Measurements from ENCODE around the gene HOXB2. TPM values are rescaled to one million over a fixed set of nuclear protein-coding genes. Genes with fewer than 3 reads are reported as not detected.
A peak's percentile ranks its signal among the peaks of the same experiment; 100 is the strongest.

Gene HOXB2
- total RNA-seq, 1 experiment from 2014 or later: 34.5 TPM

DNA sequence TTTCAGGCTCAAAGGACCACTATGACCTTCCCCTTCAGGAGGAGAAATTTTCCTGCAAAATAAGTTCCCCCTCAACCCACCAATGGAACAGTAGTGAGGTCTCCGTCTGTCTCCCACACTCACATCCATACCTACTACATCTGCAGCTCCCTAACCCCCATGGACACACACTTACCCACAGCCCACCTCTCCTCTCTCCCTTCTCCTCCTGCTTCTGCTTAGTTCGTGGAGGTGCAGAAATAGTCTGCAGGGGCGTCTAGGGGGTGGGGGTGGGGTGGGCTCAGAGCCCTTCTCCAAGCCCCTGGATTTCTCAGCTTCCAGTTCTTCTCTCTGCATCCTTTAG, 24.3 kb upstream of the HOXB2 start:
- intact Hi-C loops (cut with micrococcal nuclease; ENCODE audit: unreplicated experiment): no loop called here
- TF ChIP-seq EZH2 (IDR thresholded peaks at IDR 0.05; ENCODE audit: borderline replicate concordance, low read depth, low read length, poor library complexity, severe bottlenecking): no peak
- TF ChIP-seq, protein P1, sequence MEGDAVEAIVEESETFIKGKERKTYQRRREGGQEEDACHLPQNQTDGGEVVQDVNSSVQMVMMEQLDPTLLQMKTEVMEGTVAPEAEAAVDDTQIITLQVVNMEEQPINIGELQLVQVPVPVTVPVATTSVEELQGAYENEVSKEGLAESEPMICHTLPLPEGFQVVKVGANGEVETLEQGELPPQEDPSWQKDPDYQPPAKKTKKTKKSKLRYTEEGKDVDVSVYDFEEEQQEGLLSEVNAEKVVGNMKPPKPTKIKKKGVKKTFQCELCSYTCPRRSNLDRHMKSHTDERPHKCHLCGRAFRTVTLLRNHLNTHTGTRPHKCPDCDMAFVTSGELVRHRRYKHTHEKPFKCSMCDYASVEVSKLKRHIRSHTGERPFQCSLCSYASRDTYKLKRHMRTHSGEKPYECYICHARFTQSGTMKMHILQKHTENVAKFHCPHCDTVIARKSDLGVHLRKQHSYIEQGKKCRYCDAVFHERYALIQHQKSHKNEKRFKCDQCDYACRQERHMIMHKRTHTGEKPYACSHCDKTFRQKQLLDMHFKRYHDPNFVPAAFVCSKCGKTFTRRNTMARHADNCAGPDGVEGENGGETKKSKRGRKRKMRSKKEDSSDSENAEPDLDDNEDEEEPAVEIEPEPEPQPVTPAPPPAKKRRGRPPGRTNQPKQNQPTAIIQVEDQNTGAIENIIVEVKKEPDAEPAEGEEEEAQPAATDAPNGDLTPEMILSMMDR (conservative IDR thresholded peaks at IDR 0.05; ENCODE audit: low read depth, low read length): no peak
- Histone ChIP-seq H3K27me3 (replicated peaks; ENCODE audit: insufficient read depth, low read depth, low read length, poor library complexity) (no peaks in the 10 kb centered on the region), H3K4me1 (ENCODE audit: insufficient read depth, low read length, poor library complexity, severe bottlenecking) (peaks cover 64% of the 10 kb centered on the region), H3K9me3 (ENCODE audit: low read depth, low read length, poor library complexity, severe bottlenecking) (no peaks in the 10 kb centered on the region), H3K36me3 (ENCODE audit: insufficient read depth, low read length, poor library complexity, severe bottlenecking) (no peaks in the 10 kb centered on the region), H3K27ac (ENCODE audit: low read depth, low read length, poor library complexity, severe bottlenecking) (peak overlapping the region; percentile 29), H3K4me3 (ENCODE audit: low read depth, low read length, poor library complexity, severe bottlenecking) (peak overlapping the region; percentile 48)
- POLR2A ChIA-PET (ENCODE audit: low non-redundant PET): interaction anchor here (0.6 kb wide), 1 partner anchor 306 kb away, joined by 3 read pairs; no protein-coding TSS in a partner anchor
- BruUV-seq (replicated peaks): no TSS peak
- CTCF ChIA-PET: no interaction called here
- DNase-seq (ENCODE audit: low spot score): no peak

DNA sequence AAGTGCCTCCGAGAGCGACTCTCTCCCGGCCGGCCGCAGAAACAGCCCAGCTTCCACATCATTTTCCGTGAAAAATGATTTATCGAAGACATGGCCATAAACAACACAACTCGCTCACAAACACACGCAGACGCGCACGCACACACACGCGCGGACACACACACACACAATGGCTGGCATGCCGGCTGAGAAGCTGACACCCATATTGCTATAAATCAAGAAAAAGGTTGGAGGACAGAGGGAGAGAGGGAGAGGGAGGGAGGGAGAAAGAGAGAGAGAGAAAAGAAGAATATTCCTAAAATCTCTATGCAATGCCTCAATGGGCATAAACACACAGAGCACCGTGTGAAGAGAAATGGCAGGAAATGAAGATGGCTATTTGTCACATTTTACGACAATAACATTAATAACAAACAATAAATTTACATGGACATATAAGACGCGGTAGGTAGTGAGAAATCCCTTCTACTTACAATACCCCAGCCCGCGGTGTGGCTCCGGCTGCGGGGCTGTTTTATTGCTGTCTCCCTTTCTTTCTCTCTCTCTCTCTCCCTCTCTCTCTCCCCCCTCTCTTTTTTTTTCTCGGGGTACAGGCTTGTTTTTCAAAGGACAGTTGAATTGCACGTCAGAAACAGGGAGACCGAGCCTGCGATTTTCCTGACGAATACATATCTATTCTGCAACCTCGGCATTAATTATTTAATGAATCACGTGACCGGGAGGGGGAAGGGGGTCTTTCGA, 23.8 kb upstream of the HOXB2 start:
- CTCF ChIA-PET: no interaction called here
- POLR2A ChIA-PET (ENCODE audit: low non-redundant PET): interaction anchor here (0.6 to 0.7 kb wide), 2 partner anchors 72 to 305 kb away, joined by 3 to 6 read pairs; no protein-coding TSS in a partner anchor
- no peaks in the 10 kb centered on the region for H3K27me3 ChIP-seq (replicated peaks; ENCODE audit: insufficient read depth, low read depth, low read length, poor library complexity)
- H3K4me3 ChIP-seq (ENCODE audit: low read depth, low read length, poor library complexity, severe bottlenecking): peak overlapping the region; percentile 48
- peaks cover 63% of the 10 kb centered on the region for H3K4me1 ChIP-seq (ENCODE audit: insufficient read depth, low read length, poor library complexity, severe bottlenecking)
- no peaks in the 10 kb centered on the region for H3K36me3 ChIP-seq (ENCODE audit: insufficient read depth, low read length, poor library complexity, severe bottlenecking)
- no peak for TF ChIP-seq EZH2 (IDR thresholded peaks at IDR 0.05; ENCODE audit: borderline replicate concordance, low read depth, low read length, poor library complexity, severe bottlenecking)
- TF ChIP-seq, protein P1 (conservative IDR thresholded peaks at IDR 0.05; ENCODE audit: low read depth, low read length): no peak
- no peaks in the 10 kb centered on the region for H3K9me3 ChIP-seq (ENCODE audit: low read depth, low read length, poor library complexity, severe bottlenecking)
- H3K27ac ChIP-seq (ENCODE audit: low read depth, low read length, poor library complexity, severe bottlenecking): peak overlapping the region; percentile 29
- no TSS peak for BruUV-seq (replicated peaks)
- peak; percentile 52 for DNase-seq (ENCODE audit: low spot score)
- intact Hi-C loops (cut with micrococcal nuclease; ENCODE audit: unreplicated experiment): no loop called here

DNA sequence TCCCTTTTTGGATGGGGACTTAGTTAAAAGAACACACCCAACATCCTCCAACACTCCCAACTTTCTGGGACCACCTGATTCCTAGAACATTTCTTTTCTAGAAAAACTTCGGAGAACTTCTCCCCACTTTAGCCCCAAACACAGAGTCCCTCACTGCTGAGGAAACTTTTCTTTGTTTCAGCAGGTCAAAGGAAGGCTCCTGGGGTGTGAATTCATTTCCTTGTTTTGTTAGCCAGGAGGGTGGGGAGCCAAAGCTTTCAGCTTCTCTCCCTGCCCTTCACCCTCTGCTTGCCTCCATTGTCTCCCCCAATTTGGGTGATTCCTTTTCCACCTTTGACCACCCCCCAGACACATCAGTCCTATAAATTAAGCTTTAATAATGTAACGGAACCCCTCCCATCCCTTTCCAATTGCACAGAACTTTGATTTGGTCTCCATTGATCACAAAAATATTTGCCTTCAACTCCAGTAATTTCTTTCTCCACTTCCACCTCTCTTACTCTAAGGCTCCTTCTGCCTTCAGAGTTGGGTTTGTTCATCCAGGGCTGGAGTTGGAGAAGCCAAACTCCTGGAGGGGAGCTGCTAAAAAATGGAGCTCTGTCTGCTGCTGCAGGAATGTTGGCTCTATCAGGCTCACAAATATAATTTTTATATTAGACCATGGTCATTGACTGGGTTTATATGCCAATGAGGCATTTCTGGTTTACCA, 22.9 kb upstream of the HOXB2 start:
- H3K4me1 ChIP-seq (ENCODE audit: insufficient read depth, low read length, poor library complexity, severe bottlenecking): peaks cover 68% of the 10 kb centered on the region
- peak overlapping the region; percentile 48 for H3K4me3 ChIP-seq (ENCODE audit: low read depth, low read length, poor library complexity, severe bottlenecking)
- H3K27me3 ChIP-seq (replicated peaks; ENCODE audit: insufficient read depth, low read depth, low read length, poor library complexity): no peaks in the 10 kb centered on the region
- intact Hi-C loops (cut with micrococcal nuclease; ENCODE audit: unreplicated experiment): no loop called here
- POLR2A ChIA-PET (ENCODE audit: low non-redundant PET): interaction anchor here (0.7 kb wide), 1 partner anchor 71 kb away, joined by 6 read pairs; no protein-coding TSS in a partner anchor
- no TSS peak for BruUV-seq (replicated peaks)
- TF ChIP-seq EZH2 (IDR thresholded peaks at IDR 0.05; ENCODE audit: borderline replicate concordance, low read depth, low read length, poor library complexity, severe bottlenecking): no peak
- TF ChIP-seq, protein P1 (conservative IDR thresholded peaks at IDR 0.05; ENCODE audit: low read depth, low read length): no peak
- no peaks in the 10 kb centered on the region for H3K9me3 ChIP-seq (ENCODE audit: low read depth, low read length, poor library complexity, severe bottlenecking)
- CTCF ChIA-PET: interaction anchor here (0.6 kb wide), 1 partner anchor 216 kb away, joined by 3 read pairs; no protein-coding TSS in a partner anchor
- DNase-seq (ENCODE audit: low spot score): no peak
- no peaks in the 10 kb centered on the region for H3K36me3 ChIP-seq (ENCODE audit: insufficient read depth, low read length, poor library complexity, severe bottlenecking)
- no peak overlapping the region for H3K27ac ChIP-seq (ENCODE audit: low read depth, low read length, poor library complexity, severe bottlenecking)

Measured in A673 (cell line).